ENCODE measurements around the gene SLC43A2. TPM values are rescaled to one million over a fixed set of nuclear protein-coding genes. Genes with fewer than 3 reads are reported as not detected.

The SLC43A2 gene
- total and polyA plus RNA-seq, 2 of the 13 experiments (the other 11 are each of a cell fraction or from before 2014, with no cell fraction given) = 7.3 to 20.0 TPM

- TF ChIP-seq ZNF7 (CRISPR knock-in tag; IDR thresholded peaks at IDR 0.05) (no peak), HNRNPUL1 (IDR thresholded peaks at IDR 0.05; ENCODE audit: low read depth, low read length) (no peak), TCF7L2 (IDR thresholded peaks at IDR 0.05; ENCODE audit: low read depth, low read length) (no peak), SMAD9 (CRISPR knock-in tag; IDR thresholded peaks at IDR 0.05) (no peak), ZBTB43 (CRISPR knock-in tag; conservative IDR thresholded peaks at IDR 0.05) (no peak; the same call in 1 of the 2 replicates), ZNF644 (CRISPR knock-in tag; IDR thresholded peaks at IDR 0.05; ENCODE audit: low read depth) (no peak), KDM2A (CRISPR knock-in tag; IDR thresholded peaks at IDR 0.05; ENCODE audit: borderline replicate concordance, low read depth) (peak; percentile 57; the same call in 1 of the 2 replicates), NCOR1 (IDR thresholded peaks at IDR 0.05; ENCODE audit: borderline replicate concordance, low read length) (no peak), ZNF563 (CRISPR knock-in tag; IDR thresholded peaks at IDR 0.05) (no peak), RXRB (CRISPR knock-in tag; IDR thresholded peaks at IDR 0.05; ENCODE audit: borderline replicate concordance) (no peak), ZNF354B (CRISPR knock-in tag; IDR thresholded peaks at IDR 0.05) (no peak), SKIL (CRISPR knock-in tag; IDR thresholded peaks at IDR 0.05; ENCODE audit: borderline replicate concordance) (no peak), NCOA1 (CRISPR knock-in tag; IDR thresholded peaks at IDR 0.05) (no peak), USF2 (IDR thresholded peaks at IDR 0.05; ENCODE audit: low read depth, low read length) (no peak), USF2 (CRISPR knock-in tag; IDR thresholded peaks at IDR 0.05; ENCODE audit: borderline replicate concordance) (no peak), DPF2 (CRISPR knock-in tag; IDR thresholded peaks at IDR 0.05; ENCODE audit: borderline replicate concordance, low read depth) (no peak), ZNF550 (CRISPR knock-in tag; IDR thresholded peaks at IDR 0.05; ENCODE audit: borderline replicate concordance) (no peak), E2F1 (CRISPR knock-in tag; IDR thresholded peaks at IDR 0.05) (no peak), JUNB (CRISPR knock-in tag; IDR thresholded peaks at IDR 0.05; ENCODE audit: borderline replicate concordance) (no peak), ZNF331 (CRISPR knock-in tag; IDR thresholded peaks at IDR 0.05) (no peak)
Observed at GRCh38 chr17:1627982-1628855, at the start of gene SLC43A2 (continued).

Data from HepG2 (cell line).